Renal pelvis (tissue), 4 donors: ENCODE results near the gene DAZAP1. TPM values are rescaled to one million over a fixed set of nuclear protein-coding genes. Genes with fewer than 3 reads are reported as not detected.

Experiments
- DNase-seq: peaks from one replicate; pipeline ENCODE4 v3.0.0-alpha.2; 2013
- polyA plus RNA-seq, 3 donors: library from polyadenylated mRNA; unstranded; fragments of 120-200 nt; gene quantifications; one replicate each; pipeline ENCODE4 v1.2.1, GENCODE V29; 2013; ENCODE audit not compliant: insufficient read length in 3 of 3

The DAZAP1 gene
- polyA plus RNA-seq, 3 donors, result 85.2 to 99.4 (median 98.2) TPM

DNA sequence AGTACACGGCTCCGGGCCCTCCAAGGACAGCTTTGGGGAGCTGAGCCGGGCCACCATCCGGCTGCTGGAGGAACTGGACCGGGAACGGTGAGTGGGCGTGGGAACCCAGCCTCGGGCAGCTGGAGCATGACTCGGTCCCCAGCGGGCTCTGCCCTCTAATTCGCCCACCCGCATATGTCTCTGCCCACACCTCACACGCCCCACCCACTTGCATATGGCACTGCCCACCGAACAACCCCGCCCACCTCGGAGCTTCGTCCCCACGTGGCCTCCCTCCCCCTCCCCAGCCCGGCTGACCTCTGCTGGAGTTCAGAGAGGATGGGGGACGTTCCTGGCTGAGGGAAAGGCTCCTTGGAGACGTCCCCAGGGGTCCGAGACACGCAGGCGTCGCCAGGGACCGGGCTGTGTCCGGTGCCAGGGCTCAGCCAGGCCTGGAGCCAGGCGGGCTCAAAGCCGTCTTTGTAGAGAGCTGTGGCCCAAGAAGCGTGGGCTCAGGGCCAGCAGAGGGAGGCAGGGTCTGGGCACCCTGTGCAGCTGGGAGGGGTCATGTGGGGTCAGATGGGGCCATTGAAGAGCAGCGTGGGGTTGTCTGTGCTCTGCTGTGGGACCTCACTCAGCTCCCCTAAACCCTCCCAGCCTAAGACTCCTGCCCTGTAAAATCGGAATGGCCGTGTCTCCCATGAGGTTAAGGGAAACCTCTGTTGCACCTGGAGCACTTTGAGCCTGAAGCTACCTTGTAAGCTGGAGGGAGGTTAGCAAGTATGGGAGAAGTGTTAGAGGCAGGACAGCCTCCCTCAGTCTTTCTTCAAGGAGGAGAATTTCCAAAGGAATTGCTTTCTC, 46.4 kb downstream of the DAZAP1 start:
- no peak for DNase-seq

DNA sequence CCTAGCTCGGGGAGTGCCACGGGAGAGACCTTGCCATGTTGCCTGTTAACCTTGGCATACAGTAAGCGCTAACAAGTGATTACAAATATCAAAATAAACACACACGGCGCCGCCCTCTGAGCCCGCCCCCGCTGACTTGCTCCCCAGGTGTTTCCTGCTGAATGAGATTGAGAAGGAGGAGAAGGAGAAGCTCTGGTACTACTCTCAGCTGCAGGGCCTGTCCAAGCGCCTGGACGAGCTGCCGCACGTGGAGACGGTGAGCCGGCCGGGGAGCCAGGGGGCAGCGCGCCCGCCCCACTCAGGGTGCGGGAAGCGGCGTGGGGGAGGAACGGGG, 47.6 kb downstream of the DAZAP1 start:
- no peak for DNase-seq

DNA sequence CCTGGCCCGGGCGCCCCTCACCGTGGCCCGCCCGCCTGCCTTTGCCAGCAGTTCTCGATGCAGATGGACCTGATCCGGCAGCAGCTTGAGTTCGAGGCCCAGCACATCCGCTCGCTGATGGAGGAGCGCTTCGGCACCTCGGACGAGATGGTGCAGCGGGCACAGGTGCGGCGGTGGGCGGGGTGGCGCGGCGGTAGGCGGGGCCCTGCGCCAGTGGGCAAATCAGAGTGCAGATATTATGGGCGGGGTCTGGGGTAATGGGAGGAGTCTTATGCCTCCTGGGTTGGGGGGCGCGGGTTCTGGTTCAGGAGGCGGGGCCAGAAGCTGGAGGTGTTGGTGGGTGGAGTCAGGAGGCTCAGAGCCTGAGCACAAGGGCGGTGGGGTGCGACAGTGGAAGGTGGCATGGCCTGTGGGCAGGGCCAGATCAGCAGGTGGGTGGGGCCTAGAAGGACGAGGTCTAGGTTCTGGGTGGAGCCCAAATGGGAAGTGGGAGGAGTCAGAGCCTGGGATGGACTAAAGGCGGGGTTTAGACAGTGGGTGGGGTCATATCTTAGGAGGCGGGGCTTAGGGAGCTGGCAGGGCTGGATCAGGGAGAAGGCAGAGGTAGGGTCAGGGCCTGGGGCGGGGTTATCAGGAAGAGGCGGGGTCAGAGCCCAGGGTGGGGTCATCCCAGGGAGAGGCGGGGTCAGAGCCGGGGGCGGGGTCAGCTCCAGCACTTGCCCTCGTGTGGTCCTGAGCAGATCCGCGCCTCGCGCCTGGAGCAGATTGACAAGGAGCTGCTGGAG, 48.1 kb downstream of the DAZAP1 start:
- no peak for DNase-seq

DNA sequence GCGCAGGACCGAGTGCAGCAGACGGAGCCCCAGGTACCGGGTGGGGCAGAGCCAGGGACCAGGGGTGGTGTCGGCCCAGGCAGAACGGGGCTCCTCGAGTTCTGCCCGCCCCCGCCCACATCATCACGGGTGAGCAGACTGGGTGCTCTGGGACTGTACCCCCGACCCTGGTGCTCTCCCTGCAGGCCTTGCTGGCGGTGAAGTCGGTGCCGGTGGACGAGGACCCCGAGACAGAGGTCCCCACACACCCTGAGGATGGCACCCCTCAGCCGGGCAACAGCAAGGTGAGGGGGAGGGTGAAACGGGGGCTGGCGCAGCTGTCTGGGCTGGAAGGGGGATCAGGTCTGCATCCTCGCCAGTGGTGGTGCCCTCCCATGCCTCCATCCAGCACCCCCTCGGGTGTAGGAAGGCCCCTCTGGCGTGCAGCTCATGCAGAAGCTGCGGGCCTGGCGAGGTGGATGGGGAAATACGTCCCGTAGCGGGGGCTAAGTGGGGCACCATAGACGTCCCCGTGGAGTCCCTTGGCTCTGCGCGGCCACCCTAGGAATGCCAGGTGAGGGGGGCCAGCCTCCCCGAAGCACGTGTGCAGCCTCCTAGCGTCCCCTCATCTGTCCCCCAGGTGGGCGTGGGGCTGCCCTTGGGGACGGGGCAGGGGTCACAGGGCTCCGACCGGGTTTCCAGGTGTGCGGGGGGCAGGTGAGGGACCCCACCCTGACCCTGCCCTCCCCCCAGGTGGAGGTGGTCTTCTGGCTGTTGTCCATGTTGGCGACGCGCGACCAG, 48.9 kb downstream of the DAZAP1 start:
- DNase-seq, result no peak

DNA sequence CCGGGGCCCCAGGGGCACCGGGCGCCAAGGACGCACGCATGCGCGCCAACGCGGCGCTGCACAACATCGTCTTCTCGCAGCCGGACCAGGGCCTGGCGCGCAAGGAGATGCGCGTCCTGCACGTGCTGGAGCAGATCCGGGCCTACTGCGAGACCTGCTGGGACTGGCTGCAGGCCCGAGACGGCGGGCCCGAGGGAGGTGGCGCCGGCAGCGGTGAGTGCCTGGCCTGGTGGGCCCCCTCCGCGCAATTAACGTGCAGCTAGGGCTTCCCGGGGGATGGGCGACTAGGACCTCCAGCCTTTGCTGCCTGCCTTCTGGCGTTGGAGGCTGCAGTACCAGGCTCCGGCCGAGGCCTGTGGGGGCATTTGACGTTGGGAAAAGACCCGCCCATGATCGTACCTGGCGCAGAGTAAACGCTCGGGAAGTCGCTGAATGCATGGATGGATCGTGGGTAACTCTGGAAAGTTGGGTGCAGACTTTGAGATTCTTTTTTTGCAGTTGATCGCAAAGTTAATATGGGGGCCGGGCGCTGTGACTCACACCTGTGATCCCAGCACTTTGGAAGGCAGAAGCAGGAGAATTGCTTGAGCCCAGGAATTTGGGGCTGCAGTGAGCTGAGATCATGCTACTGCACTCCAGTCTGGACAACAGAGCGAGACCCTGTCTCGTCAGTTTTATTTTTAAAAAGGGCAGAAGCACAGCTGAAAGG, 49.8 kb downstream of the DAZAP1 start:
- DNase-seq, result no peak

DNA sequence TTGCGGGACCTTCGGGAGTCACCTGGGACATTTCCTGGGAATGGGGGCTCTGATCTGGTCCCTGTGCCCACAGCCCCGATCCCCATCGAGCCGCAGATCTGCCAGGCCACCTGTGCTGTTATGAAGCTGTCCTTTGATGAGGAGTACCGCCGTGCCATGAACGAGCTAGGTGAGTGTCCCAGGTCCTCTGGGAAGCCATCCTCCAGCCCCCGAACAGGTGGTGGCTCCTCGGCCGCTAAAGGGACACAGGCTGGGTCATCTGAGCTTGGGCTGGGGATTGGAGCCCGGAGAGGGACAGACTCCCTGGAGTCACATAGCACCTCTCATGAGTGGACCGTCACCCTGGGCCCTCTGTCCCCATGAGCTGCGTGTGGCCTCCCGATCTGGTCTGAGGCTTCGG, 50.5 kb downstream of the DAZAP1 start:
- no peak for DNase-seq

DNA sequence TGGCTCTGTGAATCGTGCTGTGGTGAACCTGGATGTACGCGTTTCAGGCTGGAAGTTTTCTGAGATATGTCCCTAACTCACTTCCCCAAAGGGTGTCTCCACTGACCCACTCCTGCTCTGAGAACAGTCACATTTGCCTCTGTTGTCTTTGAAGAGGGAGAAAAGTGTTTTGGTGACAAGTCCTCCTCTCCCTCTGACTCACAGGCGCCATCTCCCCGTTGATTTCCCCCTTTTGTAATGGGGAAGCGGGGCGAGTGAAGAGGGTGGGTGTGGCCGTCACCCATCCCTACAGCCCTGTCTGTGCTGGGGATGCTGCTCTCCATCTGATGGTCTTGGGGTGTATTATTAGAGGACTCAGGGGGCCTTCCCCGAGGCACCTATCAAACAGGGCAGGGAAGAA, 52.1 kb downstream of the DAZAP1 start:
- DNase-seq, result no peak

DNA sequence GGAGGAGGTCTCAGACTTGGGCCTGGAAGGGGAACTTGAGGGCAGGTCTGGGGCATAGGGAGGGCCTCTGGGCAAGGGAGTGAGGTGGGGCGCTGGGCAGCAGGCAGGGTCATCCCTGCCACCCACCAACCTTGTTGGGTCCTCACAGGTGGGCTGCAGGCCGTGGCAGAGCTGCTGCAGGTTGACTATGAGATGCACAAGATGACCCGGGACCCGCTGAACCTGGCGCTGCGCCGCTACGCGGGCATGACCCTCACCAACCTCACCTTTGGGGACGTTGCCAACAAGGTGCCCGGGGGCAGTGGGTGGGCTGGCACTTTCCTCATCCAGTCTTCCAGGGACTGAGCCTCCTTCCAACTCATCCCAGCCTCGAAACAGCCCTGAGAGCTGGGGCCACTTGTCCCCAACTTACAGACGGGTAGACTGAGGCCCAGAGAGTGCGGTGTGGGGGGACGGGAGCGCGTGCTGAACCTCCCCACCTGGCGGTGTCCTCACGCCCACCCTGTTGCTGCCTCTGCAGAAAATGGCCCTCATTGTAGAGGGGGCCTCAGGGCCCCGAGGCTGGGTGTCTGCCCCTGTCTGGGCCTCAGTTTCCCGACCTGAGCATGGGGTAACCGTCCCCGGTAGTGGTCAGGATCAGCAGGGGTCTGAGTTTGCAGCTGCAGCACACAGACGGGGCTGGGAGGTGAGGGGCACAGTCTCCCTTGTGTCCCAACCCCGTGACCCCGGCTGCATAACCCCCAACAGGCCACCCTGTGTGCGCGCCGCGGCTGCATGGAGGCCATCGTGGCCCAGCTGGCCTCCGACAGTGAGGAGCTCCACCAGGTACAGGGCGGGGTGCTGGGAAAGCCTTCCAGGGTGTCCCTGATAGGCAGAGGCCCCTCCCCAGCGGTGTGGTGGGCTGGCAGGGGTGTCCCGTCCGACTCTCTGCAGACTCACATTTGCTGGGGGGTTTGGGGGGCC, 52.9 kb downstream of the DAZAP1 start:
- DNase-seq, result no peak

DNA sequence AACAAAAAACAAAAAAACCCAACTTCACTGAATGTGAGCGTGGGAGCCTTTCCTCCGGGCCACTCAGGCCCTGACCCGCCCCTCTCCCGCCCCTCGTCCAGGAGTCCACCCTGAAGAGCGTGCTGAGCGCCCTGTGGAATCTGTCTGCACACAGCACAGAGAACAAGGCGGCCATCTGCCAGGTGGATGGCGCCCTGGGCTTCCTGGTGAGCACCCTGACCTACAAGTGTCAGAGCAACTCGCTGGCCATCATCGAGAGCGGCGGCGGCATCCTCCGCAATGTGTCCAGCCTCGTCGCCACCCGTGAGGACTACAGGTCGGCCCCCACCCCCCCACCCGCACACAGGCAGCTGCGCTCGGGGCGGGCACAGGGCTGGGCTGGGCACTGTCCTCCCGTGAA, 54.5 kb downstream of the DAZAP1 start:
- no peak for DNase-seq

DNA sequence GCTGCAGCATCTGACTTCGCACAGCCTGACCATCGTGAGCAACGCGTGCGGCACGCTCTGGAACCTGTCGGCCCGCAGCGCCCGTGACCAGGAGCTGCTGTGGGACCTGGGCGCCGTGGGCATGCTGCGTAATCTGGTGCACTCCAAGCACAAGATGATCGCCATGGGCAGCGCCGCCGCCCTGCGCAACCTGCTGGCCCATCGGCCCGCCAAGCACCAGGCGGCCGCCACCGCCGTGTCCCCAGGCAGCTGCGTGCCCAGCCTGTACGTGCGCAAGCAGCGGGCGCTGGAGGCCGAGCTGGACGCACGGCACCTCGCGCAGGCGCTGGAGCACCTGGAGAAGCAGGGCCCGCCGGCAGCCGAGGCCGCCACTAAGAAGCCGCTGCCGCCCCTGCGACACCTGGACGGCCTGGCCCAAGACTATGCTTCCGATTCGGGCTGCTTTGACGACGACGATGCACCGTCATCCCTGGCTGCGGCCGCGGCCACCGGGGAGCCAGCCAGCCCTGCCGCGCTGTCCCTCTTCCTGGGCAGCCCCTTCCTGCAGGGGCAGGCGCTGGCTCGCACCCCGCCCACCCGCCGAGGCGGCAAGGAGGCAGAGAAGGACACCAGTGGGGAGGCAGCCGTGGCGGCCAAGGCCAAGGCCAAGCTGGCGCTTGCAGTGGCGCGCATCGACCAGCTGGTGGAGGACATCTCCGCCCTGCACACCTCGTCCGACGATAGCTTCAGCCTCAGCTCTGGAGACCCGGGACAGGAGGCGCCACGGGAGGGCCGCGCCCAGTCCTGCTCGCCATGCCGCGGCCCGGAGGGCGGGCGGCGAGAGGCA, 58.0 kb downstream of the DAZAP1 start:
- DNase-seq, result no peak

DNA sequence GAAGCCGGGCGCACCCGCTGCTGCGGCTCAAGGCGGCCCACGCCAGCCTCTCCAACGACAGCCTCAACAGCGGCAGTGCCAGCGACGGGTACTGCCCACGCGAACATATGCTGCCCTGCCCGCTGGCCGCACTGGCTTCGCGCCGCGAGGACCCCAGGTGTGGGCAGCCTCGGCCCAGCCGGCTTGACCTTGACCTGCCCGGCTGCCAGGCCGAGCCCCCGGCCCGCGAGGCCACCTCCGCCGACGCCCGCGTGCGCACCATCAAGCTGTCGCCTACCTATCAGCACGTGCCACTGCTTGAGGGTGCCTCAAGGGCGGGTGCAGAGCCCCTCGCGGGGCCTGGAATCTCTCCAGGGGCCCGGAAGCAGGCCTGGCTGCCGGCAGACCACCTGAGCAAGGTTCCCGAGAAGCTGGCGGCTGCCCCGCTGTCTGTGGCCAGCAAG, 58.7 kb downstream of the DAZAP1 start:
- DNase-seq, result no peak

DNA sequence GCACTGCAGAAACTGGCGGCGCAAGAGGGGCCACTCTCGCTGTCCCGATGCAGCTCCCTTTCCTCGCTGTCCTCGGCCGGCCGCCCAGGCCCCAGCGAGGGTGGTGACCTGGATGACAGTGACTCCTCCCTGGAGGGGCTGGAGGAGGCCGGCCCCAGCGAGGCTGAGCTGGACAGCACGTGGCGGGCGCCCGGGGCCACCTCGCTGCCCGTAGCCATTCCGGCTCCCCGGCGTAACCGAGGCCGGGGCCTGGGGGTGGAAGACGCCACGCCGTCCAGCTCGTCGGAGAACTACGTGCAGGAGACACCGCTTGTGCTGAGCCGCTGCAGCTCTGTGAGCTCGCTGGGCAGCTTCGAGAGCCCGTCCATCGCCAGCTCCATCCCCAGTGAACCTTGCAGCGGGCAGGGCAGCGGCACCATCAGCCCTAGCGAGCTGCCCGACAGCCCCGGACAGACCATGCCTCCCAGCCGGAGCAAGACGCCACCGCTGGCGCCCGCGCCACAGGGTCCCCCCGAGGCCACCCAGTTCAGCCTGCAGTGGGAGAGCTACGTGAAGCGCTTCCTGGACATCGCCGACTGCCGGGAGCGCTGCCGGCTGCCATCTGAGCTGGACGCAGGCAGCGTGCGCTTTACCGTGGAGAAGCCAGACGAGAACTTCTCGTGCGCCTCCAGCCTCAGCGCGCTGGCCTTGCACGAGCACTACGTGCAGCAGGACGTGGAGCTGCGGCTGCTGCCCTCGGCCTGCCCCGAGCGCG, 59.3 kb downstream of the DAZAP1 start:
- DNase-seq, result no peak

DNA sequence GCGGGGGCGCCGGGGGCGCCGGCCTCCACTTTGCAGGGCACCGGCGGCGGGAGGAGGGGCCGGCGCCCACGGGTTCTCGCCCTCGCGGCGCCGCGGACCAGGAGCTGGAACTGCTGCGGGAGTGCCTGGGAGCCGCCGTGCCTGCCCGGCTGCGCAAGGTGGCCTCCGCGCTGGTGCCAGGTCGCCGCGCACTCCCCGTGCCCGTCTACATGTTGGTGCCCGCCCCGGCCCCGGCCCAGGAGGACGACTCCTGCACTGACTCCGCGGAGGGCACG, 59.8 kb downstream of the DAZAP1 start:
- DNase-seq, result no peak

DNA sequence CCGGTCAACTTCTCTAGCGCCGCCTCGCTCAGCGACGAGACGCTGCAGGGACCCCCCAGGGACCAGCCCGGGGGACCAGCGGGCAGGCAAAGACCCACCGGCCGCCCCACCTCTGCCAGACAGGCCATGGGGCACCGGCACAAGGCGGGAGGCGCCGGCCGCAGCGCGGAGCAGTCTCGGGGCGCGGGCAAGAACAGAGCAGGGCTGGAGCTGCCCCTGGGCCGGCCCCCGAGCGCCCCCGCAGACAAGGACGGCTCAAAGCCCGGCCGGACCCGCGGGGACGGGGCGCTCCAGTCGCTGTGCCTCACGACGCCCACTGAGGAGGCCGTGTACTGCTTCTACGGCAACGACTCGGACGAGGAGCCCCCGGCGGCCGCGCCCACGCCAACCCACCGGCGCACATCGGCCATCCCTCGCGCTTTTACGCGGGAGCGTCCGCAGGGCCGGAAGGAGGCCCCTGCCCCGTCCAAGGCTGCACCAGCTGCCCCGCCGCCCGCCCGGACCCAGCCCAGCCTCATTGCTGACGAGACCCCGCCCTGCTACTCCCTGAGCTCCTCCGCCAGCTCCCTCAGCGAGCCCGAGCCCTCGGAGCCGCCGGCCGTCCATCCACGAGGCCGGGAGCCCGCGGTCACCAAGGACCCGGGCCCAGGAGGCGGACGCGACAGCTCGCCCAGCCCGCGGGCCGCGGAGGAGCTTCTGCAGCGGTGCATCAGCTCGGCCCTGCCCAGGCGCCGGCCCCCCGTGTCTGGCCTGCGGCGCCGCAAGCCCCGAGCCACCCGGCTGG, 60.3 kb downstream of the DAZAP1 start:
- DNase-seq, result no peak

DNA sequence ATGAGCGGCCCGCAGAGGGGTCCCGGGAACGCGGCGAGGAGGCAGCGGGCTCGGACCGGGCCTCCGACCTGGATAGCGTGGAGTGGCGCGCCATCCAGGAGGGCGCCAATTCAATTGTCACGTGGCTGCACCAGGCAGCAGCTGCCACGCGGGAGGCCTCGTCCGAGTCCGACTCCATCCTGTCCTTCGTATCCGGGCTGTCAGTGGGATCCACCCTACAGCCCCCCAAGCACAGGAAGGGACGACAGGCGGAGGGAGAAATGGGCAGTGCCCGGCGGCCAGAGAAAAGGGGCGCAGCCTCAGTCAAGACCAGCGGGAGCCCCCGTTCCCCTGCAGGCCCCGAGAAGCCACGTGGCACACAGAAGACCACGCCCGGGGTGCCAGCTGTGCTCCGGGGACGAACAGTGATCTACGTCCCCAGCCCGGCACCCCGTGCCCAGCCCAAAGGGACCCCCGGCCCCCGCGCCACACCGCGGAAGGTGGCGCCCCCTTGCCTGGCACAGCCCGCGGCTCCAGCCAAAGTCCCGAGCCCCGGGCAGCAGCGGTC, 61.0 kb downstream of the DAZAP1 start:
- no peak for DNase-seq

DNA sequence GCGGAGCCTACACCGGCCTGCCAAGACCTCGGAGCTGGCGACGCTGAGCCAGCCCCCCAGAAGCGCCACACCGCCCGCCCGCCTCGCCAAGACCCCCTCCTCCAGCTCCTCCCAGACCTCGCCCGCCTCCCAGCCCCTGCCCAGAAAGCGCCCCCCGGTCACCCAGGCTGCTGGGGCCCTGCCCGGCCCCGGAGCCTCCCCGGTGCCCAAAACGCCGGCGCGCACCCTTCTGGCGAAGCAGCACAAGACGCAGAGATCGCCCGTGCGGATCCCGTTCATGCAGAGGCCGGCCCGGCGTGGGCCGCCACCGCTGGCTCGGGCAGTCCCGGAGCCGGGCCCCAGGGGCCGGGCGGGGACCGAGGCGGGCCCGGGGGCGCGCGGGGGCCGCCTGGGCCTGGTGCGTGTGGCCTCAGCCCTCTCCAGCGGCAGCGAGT, 61.5 kb downstream of the DAZAP1 start:
- no peak for DNase-seq

DNA sequence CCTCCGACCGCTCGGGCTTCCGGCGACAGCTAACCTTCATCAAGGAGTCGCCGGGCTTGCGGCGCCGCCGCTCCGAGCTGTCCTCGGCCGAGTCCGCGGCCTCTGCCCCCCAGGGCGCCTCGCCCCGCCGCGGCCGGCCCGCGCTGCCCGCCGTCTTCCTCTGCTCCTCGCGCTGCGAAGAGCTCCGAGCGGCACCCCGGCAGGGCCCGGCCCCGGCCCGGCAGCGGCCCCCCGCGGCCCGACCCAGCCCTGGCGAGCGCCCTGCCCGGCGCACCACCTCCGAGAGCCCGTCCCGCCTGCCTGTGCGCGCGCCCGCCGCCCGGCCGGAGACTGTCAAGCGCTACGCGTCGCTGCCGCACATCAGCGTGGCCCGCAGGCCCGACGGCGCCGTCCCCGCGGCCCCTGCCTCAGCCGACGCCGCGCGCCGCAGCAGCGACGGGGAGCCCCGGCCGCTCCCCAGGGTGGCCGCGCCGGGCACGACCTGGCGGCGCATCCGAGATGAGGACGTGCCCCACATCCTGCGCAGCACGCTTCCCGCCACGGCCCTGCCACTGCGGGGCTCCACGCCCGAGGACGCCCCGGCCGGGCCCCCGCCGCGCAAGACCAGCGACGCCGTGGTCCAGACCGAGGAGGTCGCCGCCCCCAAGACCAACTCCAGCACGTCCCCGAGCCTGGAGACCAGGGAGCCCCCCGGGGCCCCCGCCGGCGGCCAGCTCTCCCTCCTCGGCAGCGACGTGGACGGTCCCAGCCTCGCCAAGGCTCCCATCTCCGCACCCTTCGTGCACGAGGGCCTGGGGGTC, 62.1 kb downstream of the DAZAP1 start:
- no peak for DNase-seq

DNA sequence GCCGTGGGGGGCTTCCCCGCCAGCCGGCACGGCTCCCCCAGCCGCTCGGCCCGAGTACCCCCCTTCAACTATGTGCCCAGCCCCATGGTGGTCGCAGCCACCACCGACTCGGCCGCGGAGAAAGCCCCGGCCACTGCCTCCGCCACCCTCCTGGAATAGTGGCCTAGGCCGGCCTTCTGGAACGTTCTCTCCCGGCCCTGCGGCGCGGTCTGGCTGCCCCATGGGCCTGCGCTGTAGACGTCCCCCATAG, 62.6 kb downstream of the DAZAP1 start:
- DNase-seq, result no peak
